GM23248 (cell line): ENCODE results near the gene ANKRD1.

Experiments
- EZH2 ChIP-seq: fragments of 200-600 bp; sonication (generic); IDR thresholded peaks from 2 replicates; pipeline ENCODE4 v1.6.1; 2018; ENCODE audit warnings: antibody characterized with exemption, mild to moderate bottlenecking; ENCODE audit not compliant: insufficient read depth, poor library complexity, severe bottlenecking
- EZH2phosphoT487 ChIP-seq: fragments of 200-600 bp; sonication (generic); IDR thresholded peaks from 2 replicates; pipeline ENCODE4 v1.6.1; 2018; ENCODE audit warnings: antibody characterized with exemption, moderate library complexity, mild to moderate bottlenecking, low read depth; ENCODE audit not compliant: insufficient read depth

- no peak for TF ChIP-seq EZH2
- no peak for TF ChIP-seq EZH2phosphoT487
These were observed 27.7 kb downstream of the ANKRD1 start for GRCh38 chr10:90893190-90893589.
